CD4-positive, alpha-beta T cell treated with Interleukin-1 beta for 1 hour (primary cell): ENCODE data around the gene OGA.

ENCODE experiments used
- DNase-seq, 2 donors: peaks; one replicate each; pipeline ENCODE4 v3.0.0-alpha.2; 2020 to 2022

OGA gene

DNA sequence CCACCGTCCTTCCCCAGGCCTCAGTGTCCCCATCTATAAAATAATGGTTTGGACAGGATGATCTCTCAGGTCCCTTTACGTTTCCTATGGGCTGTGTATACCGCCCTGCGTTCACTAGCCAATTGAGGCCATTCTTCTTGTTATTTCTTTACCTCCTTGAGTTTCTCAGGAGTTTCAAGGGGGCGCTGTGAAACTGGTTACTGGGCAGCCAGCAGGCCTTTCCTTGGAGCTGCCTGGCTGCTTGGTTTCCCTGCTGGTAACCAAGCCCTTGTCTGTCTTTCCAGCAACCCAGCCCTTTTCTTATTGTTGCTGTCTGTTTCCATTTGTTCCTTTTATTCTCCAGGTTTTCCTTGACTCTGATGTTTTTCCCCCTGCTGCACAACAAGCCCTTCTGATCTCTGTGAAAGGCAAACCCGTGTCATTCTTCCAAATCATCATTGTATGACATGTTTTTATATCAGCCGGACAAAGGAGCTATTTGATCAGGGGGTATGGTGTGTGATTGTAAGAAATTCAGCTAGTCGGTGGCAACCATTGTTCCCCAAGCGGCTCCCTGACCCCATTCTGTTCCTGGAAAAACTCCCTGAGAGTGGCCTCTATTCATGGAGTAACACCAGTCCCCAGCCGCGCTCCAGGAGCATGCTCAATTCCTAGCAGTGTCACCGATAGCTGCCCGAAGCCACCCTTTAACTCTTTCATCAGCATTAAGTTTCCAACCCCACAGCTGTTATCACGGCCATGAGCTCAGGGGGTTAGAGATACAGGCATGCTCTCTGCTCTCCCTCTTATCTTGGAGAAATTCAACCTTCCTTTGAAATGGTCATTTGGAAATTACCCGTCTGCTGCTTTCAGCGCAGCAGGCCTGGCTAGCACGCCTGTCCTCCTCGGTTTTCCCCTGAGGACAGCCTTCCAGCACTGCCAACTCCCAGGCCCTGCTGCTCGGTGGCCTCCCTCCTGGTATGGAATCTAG lies 68.9 kb downstream of the OGA start:
- DNase-seq = no peak

DNA sequence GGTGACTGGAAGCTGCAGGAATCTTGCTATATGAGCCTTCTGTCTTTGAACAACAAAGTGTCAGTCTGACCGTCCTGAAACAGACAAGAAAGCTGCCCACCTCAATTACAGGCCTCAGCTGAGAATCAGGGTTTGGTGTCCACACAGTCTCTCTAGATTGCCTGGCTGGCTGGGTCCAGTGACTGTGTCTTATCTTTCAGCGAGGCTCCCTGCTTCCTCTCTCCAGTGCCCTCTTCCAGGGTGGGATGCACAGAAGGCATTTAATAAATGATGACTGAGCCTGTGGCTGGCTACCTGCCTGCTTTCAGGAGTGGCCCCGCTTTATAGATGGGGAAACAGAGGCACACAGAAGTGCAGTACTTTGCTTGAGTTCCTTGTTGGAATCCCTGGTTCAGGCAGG lies 69.7 kb downstream of the OGA start:
- no peak for DNase-seq

GRCh38 chr10:101745074-101745696 lies 73.1 kb downstream of the OGA start:
- DNase-seq = no peak

GRCh38 chr10:101744267-101744666 lies 74.0 kb downstream of the OGA start:
- no peak for DNase-seq

GRCh38 chr10:101741938-101742337 lies 76.3 kb downstream of the OGA start:
- DNase-seq = no peak

DNA sequence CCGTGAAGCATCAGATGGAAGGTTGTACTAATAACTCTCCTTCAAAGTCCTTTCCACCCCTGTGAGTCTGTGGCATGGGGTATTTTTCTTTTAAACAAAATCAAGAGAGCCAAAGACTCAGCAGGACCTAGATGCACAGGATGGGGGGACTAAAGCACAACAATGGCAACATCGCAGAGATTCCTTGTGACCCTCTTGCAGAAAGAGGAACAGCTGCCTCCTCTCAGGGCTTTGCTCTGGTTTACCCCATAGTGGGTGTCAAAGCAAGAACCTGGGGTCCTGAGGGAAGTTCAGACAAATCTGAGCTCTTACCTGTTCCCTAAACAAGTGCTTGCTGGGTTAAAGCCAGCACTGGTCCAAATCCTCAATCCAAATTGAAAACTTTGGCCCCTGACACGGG lies 81.6 kb downstream of the OGA start:
- DNase-seq = no peak
